Mammary epithelial cell (primary cell): ENCODE measurements around the gene IDH2.

ENCODE experiments used
- EZH2 ChIP-seq: IDR thresholded peaks from 2 replicates; pipeline ENCODE4 v1.6.1; 2012; ENCODE audit warnings: low read length, inconsistent platforms, borderline replicate concordance
- TF ChIP-seq, protein P1 (sequence below), 2 donors: IDR thresholded peaks in 1 of 2; conservative IDR thresholded peaks in 1 of 2; 2 replicates each; pipeline ENCODE4 v1.5.1; 2011 to 2012; ENCODE audit warnings: inconsistent platforms in 2 of 2, low read length in 2 of 2, mild to moderate bottlenecking in 2 of 2, control low read depth in 1 of 2, low read depth in 1 of 2; ENCODE audit not compliant: insufficient read depth in 1 of 2; ENCODE audit errors: extremely low read depth in 1 of 2

DNA sequence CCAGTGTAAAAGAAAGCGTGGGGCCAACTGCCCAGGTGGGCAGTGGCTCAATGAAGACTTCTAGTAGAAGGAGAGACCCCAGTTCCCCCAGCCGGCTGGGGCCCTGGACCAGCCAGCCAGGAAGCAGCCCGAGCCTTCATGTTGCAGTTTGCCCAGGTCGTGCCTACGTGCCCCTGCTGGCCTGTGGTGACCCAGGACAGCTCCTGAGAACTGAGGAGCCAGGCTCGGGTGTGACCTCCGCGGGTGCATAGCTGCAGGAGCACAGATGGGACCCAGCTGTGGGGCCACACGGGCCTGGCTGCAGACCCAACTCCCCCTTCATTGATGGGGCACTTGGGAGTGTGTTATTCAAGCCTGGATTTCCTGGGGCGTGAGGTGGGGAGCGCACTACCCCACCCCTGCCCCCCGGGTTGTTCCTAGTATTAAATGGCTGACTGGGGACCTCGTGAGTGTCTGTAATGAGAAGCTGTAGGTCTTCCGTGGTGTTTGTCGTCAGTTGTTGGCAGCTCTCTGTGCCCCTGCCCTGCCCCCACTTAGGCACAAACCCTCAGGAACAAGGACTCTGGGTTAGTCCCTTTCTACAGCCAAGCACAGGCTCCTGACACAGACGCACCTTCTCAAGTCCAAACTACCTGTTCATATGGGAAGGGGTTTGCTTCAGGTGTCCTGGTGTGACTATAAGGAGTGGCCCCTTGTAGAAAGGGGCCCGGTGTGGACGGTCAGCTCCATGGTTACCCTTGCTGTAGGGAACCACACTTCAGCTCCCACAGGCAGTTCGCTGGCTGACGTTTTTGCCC, 39.1 kb downstream of the IDH2 start:
- TF ChIP-seq, protein P1, sequence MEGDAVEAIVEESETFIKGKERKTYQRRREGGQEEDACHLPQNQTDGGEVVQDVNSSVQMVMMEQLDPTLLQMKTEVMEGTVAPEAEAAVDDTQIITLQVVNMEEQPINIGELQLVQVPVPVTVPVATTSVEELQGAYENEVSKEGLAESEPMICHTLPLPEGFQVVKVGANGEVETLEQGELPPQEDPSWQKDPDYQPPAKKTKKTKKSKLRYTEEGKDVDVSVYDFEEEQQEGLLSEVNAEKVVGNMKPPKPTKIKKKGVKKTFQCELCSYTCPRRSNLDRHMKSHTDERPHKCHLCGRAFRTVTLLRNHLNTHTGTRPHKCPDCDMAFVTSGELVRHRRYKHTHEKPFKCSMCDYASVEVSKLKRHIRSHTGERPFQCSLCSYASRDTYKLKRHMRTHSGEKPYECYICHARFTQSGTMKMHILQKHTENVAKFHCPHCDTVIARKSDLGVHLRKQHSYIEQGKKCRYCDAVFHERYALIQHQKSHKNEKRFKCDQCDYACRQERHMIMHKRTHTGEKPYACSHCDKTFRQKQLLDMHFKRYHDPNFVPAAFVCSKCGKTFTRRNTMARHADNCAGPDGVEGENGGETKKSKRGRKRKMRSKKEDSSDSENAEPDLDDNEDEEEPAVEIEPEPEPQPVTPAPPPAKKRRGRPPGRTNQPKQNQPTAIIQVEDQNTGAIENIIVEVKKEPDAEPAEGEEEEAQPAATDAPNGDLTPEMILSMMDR (conservative IDR thresholded peaks at IDR 0.05 in 1 of 2, IDR thresholded peaks at IDR 0.05 in 1 of 2; ENCODE audit: extremely low read depth in 1 of 2, insufficient read depth in 1 of 2, low read depth in 1 of 2, low read length in 2 of 2), result no peak
- TF ChIP-seq EZH2, result no peak
